GM19023 (cell line): ENCODE data around the gene FBXL7.

Experiments
- ATAC-seq: cut with Tn5 transposase; IDR thresholded peaks from one replicate; pipeline ENCODE4 v1.9.1; 2021; ENCODE audit warnings: mild to moderate bottlenecking, moderate library complexity; ENCODE audit not compliant: unreplicated experiment

Gene FBXL7

GRCh38 chr5:15983392-15983791 lies 483.4 kb downstream of the FBXL7 start:
- ATAC-seq, result no peak
